ENCODE results near the gene COL5A2. TPM values are rescaled to one million over a fixed set of nuclear protein-coding genes. Genes with fewer than 3 reads are reported as not detected.

The COL5A2 gene
- total RNA-seq, 2 donors from 2014 or later, result 10.4 to 24.6 TPM

GRCh38 chr2:189116979-189117378 is 62.6 kb downstream of the COL5A2 start:
- Histone ChIP-seq H3K27ac (no peak overlapping the region), H3K9ac (ENCODE audit: low read depth in 2 of 2, low read length in 2 of 2) (no peak overlapping the region), H3K4me1 (no peaks in the 10 kb centered on the region), H3K27me3 (no peaks in the 10 kb centered on the region), H3K9me3 (no peaks in the 10 kb centered on the region), H3K4me3 (no peak overlapping the region), H3K36me3 (no peaks in the 10 kb centered on the region)
- intact Hi-C loops (cut with DNase I), result no loop called here
- no peak for DNase-seq
- TF ChIP-seq CTCF (IDR thresholded peaks at IDR 0.05), result no peak

- Histone ChIP-seq H3K36me3 (no peaks in the 10 kb centered on the region), H3K27me3 (no peaks in the 10 kb centered on the region), H3K4me3 (no peak overlapping the region), H3K4me1 (no peaks in the 10 kb centered on the region), H3K9ac (ENCODE audit: low read depth in 2 of 2, low read length in 2 of 2) (no peak overlapping the region), H3K27ac (no peak overlapping the region), H3K9me3 (no peaks in the 10 kb centered on the region)
- intact Hi-C loops (cut with DNase I), result no loop called here
- no peak for DNase-seq
- TF ChIP-seq CTCF (IDR thresholded peaks at IDR 0.05), result no peak
These were observed 63.5 kb downstream of the COL5A2 start for GRCh38 chr2:189116087-189116486.

GRCh38 chr2:189115126-189115525 is 64.4 kb downstream of the COL5A2 start:
- no peak for TF ChIP-seq CTCF (IDR thresholded peaks at IDR 0.05)
- no peaks in the 10 kb centered on the region for H3K9me3 ChIP-seq
- DNase-seq, result no peak
- H3K4me3 ChIP-seq, result no peak overlapping the region
- H3K9ac ChIP-seq (ENCODE audit: low read depth in 2 of 2, low read length in 2 of 2), result no peak overlapping the region
- no peaks in the 10 kb centered on the region for H3K36me3 ChIP-seq
- H3K4me1 ChIP-seq, result no peaks in the 10 kb centered on the region
- intact Hi-C loops (cut with DNase I), result no loop called here
- no peaks in the 10 kb centered on the region for H3K27me3 ChIP-seq
- H3K27ac ChIP-seq, result no peak overlapping the region

GRCh38 chr2:189113963-189114362 is 65.6 kb downstream of the COL5A2 start:
- Histone ChIP-seq H3K36me3 (no peaks in the 10 kb centered on the region), H3K4me1 (no peaks in the 10 kb centered on the region), H3K27me3 (no peaks in the 10 kb centered on the region), H3K9ac (ENCODE audit: low read depth in 2 of 2, low read length in 2 of 2) (no peak overlapping the region), H3K27ac (no peak overlapping the region), H3K4me3 (no peak overlapping the region), H3K9me3 (no peaks in the 10 kb centered on the region)
- no peak for DNase-seq
- intact Hi-C loops (cut with DNase I), result no loop called here
- TF ChIP-seq CTCF (IDR thresholded peaks at IDR 0.05), result no peak

- no peak for TF ChIP-seq CTCF (IDR thresholded peaks at IDR 0.05)
- Histone ChIP-seq H3K4me3 (no peak overlapping the region), H3K9ac (ENCODE audit: low read depth in 2 of 2, low read length in 2 of 2) (no peak overlapping the region), H3K9me3 (no peaks in the 10 kb centered on the region), H3K36me3 (no peaks in the 10 kb centered on the region), H3K27ac (no peak overlapping the region), H3K4me1 (no peaks in the 10 kb centered on the region), H3K27me3 (no peaks in the 10 kb centered on the region)
- intact Hi-C loops (cut with DNase I), result no loop called here
- DNase-seq, result no peak
These were observed 68.4 kb downstream of the COL5A2 start for GRCh38 chr2:189111063-189111715.
